C4-2B (cell line): Measurements from ENCODE around the gene MROH2B.

ENCODE experiments used
- CTCF ChIP-seq: fragments of 450-650 bp; conservative IDR thresholded peaks from 2 replicates; pipeline ENCODE4 v1.5.1; 2017; ENCODE audit warnings: mild to moderate bottlenecking
- ZFX ChIP-seq: fragments of 450-650 bp; IDR thresholded peaks from 2 replicates; pipeline ENCODE4 v1.6.1; 2017

GRCh38 chr5:40955313-40955712, 115.8 kb downstream of the MROH2B start:
- no peak for TF ChIP-seq CTCF
- no peak for TF ChIP-seq ZFX
